HepG2 (cell line): ENCODE results near the gene P3H4. TPM values are rescaled to one million over a fixed set of nuclear protein-coding genes. Genes with fewer than 3 reads are reported as not detected.
A peak's percentile ranks its signal among the peaks of the same experiment; 100 is the strongest.

Source experiments
- CEBPB ChIP-seq: IDR thresholded peaks from 2 replicates; pipeline ENCODE4 v1.6.1; 2011; ENCODE audit warnings: low read depth, low read length, improper control_type of control experiment, borderline replicate concordance
- ERF ChIP-seq: IDR thresholded peaks from 2 replicates; pipeline ENCODE4 v1.6.1; 2018; ENCODE audit warnings: missing biosample characterization, missing genetic modification reagents
- FOXJ3 ChIP-seq: sonication (generic); formaldehyde crosslinking; IDR thresholded peaks from 2 replicates; pipeline ENCODE4 v1.4.0; 2020; ENCODE audit warnings: missing genetic modification reagents, mild to moderate bottlenecking, borderline replicate concordance
- GABPB1 ChIP-seq: IDR thresholded peaks from 2 replicates; pipeline ENCODE4 v1.6.1; 2016; ENCODE audit warnings: mild to moderate bottlenecking, missing genetic modification reagents, moderate library complexity, missing compliant biosample characterization
- GLI4 ChIP-seq: sonication (generic); formaldehyde crosslinking; IDR thresholded peaks from 2 replicates; pipeline ENCODE4 v1.5.1; 2020; ENCODE audit warnings: missing genetic modification reagents, mild to moderate bottlenecking, moderate library complexity, borderline replicate concordance
- HNRNPH1 ChIP-seq: fragments of 200-400 bp; formaldehyde crosslinking; optimal IDR thresholded peaks from 2 replicates; pipeline ENCODE3; 2017; ENCODE audit warnings: mild to moderate bottlenecking, low read depth, low read length
- HNRNPK ChIP-seq: fragments of 200-400 bp; formaldehyde crosslinking; IDR thresholded peaks from 2 replicates; pipeline ENCODE4 v1.6.1; 2018; ENCODE audit warnings: low read length, low read depth, moderate library complexity, mild to moderate bottlenecking; ENCODE audit not compliant: poor library complexity, severe bottlenecking
- KAT7 ChIP-seq: IDR thresholded peaks from 2 replicates; pipeline ENCODE4 v1.6.1; 2018; ENCODE audit warnings: borderline replicate concordance, missing compliant biosample characterization
- MED13 ChIP-seq: sonication (generic); formaldehyde crosslinking; IDR thresholded peaks from 2 replicates; pipeline ENCODE4 v1.5.0; 2020; ENCODE audit warnings: missing genetic modification reagents
- MXI1 ChIP-seq: IDR thresholded peaks from 3 replicates; pipeline ENCODE4 v1.6.1; 2012; ENCODE audit warnings: low read depth, low read length, inconsistent platforms, borderline replicate concordance
- NFKB2 ChIP-seq: sonication (generic); formaldehyde crosslinking; IDR thresholded peaks from 2 replicates; pipeline ENCODE4 v1.4.0; 2020; ENCODE audit warnings: missing genetic modification reagents, borderline replicate concordance
- NKX3-1 ChIP-seq: sonication (generic); formaldehyde crosslinking; IDR thresholded peaks from 2 replicates; pipeline ENCODE4 v1.5.0; 2020; ENCODE audit warnings: missing genetic modification reagents
- SALL1 ChIP-seq: sonication (generic); formaldehyde crosslinking; IDR thresholded peaks from 2 replicates; pipeline ENCODE4 v1.8.0; 2022; ENCODE audit warnings: mild to moderate bottlenecking, missing genetic modification reagents
- SRF ChIP-seq: IDR thresholded peaks from 2 replicates; pipeline ENCODE4 v1.6.1; 2011; ENCODE audit warnings: mild to moderate bottlenecking, low read depth, low read length, moderate library complexity
- TSC22D2 ChIP-seq: sonication (generic); formaldehyde crosslinking; IDR thresholded peaks from 2 replicates; pipeline ENCODE4 v1.5.1; 2020; ENCODE audit warnings: missing genetic modification reagents, mild to moderate bottlenecking, borderline replicate concordance
- ZC3H13 ChIP-seq: sonication (generic); formaldehyde crosslinking; IDR thresholded peaks from 2 replicates; pipeline ENCODE4 v1.8.1; 2023; ENCODE audit warnings: mild to moderate bottlenecking, missing genetic modification reagents, moderate library complexity
- ZKSCAN1 ChIP-seq: fragments of 150-350 bp; IDR thresholded peaks from 2 replicates; pipeline ENCODE4 v1.6.1; 2014; ENCODE audit warnings: low read length
- ZMYM2 ChIP-seq: sonication (generic); formaldehyde crosslinking; IDR thresholded peaks from 2 replicates; pipeline ENCODE4 v1.8.0; 2022; ENCODE audit warnings: mild to moderate bottlenecking, missing genetic modification reagents
- ZNF20 ChIP-seq: sonication (generic); formaldehyde crosslinking; IDR thresholded peaks from 2 replicates; pipeline ENCODE4 v1.4.0; 2020; ENCODE audit warnings: mild to moderate bottlenecking, moderate library complexity, missing genetic modification reagents
- ZNF251 ChIP-seq: sonication (generic); formaldehyde crosslinking; IDR thresholded peaks from 2 replicates; pipeline ENCODE4 v1.9.0; 2021; ENCODE audit warnings: mild to moderate bottlenecking, missing genetic modification reagents
- ZNF274 ChIP-seq: sonication (generic); formaldehyde crosslinking; IDR thresholded peaks from 2 replicates; pipeline ENCODE4 v1.5.1; 2020; ENCODE audit warnings: mild to moderate bottlenecking, missing genetic modification reagents
- ZNF431 ChIP-seq: sonication (generic); formaldehyde crosslinking; IDR thresholded peaks from 2 replicates; pipeline ENCODE4 v1.9.0; 2022; ENCODE audit warnings: missing genetic modification reagents, low read depth, mild to moderate bottlenecking, borderline replicate concordance
- ZNF501 ChIP-seq: sonication (generic); formaldehyde crosslinking; IDR thresholded peaks from 2 replicates; pipeline ENCODE4 v1.5.1; 2020; ENCODE audit warnings: mild to moderate bottlenecking, moderate library complexity, missing genetic modification reagents
- ZNF564 ChIP-seq: sonication (generic); formaldehyde crosslinking; IDR thresholded peaks from 2 replicates; pipeline ENCODE4 v1.8.1; 2023; ENCODE audit warnings: mild to moderate bottlenecking, missing genetic modification reagents
- ZNF777 ChIP-seq: sonication (generic); formaldehyde crosslinking; IDR thresholded peaks from 2 replicates; pipeline ENCODE4 v1.4.0; 2020; ENCODE audit warnings: missing genetic modification reagents
- polyA plus RNA-seq, 8 experiments: library from polyadenylated mRNA; depleted of rRNA in 3 of 8; stranded (reverse) in 7 of 8; unstranded in 1 of 8; fragments of >200 nt; fragmentation: Illumina TruSeq in 4 of 8; extraction: Trizol in 4 of 8; gene quantifications; 2 replicates each; pipeline versions ENCODE4 v1.2.1 to v1.2.3, GENCODE V29; 2011 to 2016; ENCODE audit warnings: low read depth in 4 of 8, missing spikeins in 1 of 8, mixed read lengths in 1 of 8; ENCODE audit not compliant: insufficient read depth in 1 of 8
- total RNA-seq, 5 experiments: library from RNA; depleted of rRNA; stranded (reverse); fragments of >200 nt; fragmentation: Illumina TruSeq; extraction: Trizol; gene quantifications; 2 replicates each; pipeline ENCODE4 v1.2.3, GENCODE V29; 2016; ENCODE audit warnings: low read depth in 1 of 5
- TF ChIP-seq, protein P1 (sequence below): sonication (generic); formaldehyde crosslinking; IDR thresholded peaks from 2 replicates; pipeline ENCODE4 v1.4.0; 2020; ENCODE audit warnings: missing genetic modification reagents
- TF ChIP-seq, protein P2 (sequence below): sonication (generic); formaldehyde crosslinking; IDR thresholded peaks from 2 replicates; pipeline ENCODE4 v1.4.0; 2020; ENCODE audit warnings: missing genetic modification reagents

The P3H4 gene
- total and polyA plus RNA-seq, 2 of the 13 experiments (the other 11 are each of a cell fraction or from before 2014, with no cell fraction given): 37.1 to 50.6 TPM

DNA sequence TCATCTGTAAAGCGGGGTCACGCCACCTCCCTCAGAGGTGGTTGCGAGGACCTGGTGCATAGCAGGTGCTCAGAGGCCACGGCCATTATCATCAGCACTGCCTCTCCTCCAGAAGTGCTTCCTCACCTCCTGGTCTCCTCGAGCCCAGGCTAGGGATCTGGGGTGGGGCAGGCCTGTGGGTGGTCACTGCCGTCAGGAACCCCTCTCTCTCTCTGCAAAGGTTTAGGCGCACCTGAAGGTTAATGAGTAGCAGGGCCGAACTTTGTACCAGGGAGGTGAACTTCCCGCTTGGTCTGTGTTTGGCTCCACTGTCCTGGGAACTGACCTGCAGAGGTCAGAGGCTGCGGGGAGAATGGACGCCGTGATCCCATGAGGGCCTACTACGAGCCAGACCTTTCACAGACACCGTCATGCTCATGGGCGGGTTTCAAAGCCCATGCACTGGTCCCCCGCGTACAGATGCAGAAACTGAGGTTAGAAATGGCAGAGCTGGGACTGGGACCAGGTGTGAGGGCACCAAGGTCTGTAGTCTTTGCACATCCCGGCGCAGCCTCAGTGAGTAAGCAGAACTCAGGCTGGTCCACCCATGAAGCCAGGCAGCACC lies 39.1 kb downstream of the P3H4 start (continued):
- TF ChIP-seq, protein P1, sequence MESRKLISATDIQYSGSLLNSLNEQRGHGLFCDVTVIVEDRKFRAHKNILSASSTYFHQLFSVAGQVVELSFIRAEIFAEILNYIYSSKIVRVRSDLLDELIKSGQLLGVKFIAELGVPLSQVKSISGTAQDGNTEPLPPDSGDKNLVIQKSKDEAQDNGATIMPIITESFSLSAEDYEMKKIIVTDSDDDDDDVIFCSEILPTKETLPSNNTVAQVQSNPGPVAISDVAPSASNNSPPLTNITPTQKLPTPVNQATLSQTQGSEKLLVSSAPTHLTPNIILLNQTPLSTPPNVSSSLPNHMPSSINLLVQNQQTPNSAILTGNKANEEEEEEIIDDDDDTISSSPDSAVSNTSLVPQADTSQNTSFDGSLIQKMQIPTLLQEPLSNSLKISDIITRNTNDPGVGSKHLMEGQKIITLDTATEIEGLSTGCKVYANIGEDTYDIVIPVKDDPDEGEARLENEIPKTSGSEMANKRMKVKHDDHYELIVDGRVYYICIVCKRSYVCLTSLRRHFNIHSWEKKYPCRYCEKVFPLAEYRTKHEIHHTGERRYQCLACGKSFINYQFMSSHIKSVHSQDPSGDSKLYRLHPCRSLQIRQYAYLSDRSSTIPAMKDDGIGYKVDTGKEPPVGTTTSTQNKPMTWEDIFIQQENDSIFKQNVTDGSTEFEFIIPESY (CRISPR knock-in tag): peak; percentile 3; the same call in 1 of the 2 replicates
- peak; percentile 71; the same call in 1 of the 2 replicates for TF ChIP-seq ZNF501
- TF ChIP-seq ZKSCAN1: peak; percentile 99
- TF ChIP-seq ZNF251 (CRISPR knock-in tag): no peak
- TF ChIP-seq GABPB1 (CRISPR knock-in tag): peak; percentile 34; the same call in 1 of the 2 replicates
- TF ChIP-seq SALL1 (CRISPR knock-in tag): peak; percentile 81
- TF ChIP-seq, protein P2, sequence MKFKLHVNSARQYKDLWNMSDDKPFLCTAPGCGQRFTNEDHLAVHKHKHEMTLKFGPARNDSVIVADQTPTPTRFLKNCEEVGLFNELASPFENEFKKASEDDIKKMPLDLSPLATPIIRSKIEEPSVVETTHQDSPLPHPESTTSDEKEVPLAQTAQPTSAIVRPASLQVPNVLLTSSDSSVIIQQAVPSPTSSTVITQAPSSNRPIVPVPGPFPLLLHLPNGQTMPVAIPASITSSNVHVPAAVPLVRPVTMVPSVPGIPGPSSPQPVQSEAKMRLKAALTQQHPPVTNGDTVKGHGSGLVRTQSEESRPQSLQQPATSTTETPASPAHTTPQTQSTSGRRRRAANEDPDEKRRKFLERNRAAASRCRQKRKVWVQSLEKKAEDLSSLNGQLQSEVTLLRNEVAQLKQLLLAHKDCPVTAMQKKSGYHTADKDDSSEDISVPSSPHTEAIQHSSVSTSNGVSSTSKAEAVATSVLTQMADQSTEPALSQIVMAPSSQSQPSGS: 0 out of 2 replicates have a peak, but pooled peaks have one; percentile 11
- TF ChIP-seq NKX3-1 (CRISPR knock-in tag): no peak
- TF ChIP-seq ZNF20 (CRISPR knock-in tag): no peak
- TF ChIP-seq MED13 (CRISPR knock-in tag): peak; percentile 56; the same call in 1 of the 2 replicates
- TF ChIP-seq ZNF431 (CRISPR knock-in tag): no peak
- TF ChIP-seq NFKB2 (CRISPR knock-in tag): peak; percentile 77; the same call in 1 of the 2 replicates
- TF ChIP-seq FOXJ3 (CRISPR knock-in tag): peak; percentile 60; the same call in 1 of the 2 replicates
- peak; percentile 26; the same call in 1 of the 3 replicates for TF ChIP-seq MXI1
- TF ChIP-seq SRF: peak; percentile 48; the same call in 1 of the 2 replicates
- TF ChIP-seq KAT7 (CRISPR knock-in tag): peak; percentile 78; the same call in 1 of the 2 replicates
- TF ChIP-seq ZNF274 (CRISPR knock-in tag): 0 out of 2 replicates have a peak, but pooled peaks have one; percentile 39
- TF ChIP-seq GLI4 (CRISPR knock-in tag): 0 out of 2 replicates have a peak, but pooled peaks have one; percentile 71
- TF ChIP-seq ZC3H13: no peak
- 0 out of 2 replicates have a peak, but pooled peaks have one; percentile 13 for TF ChIP-seq ERF (CRISPR knock-in tag)
- no peak for TF ChIP-seq CEBPB
- TF ChIP-seq ZNF777 (CRISPR knock-in tag): peak; percentile 69
- no peak for TF ChIP-seq HNRNPK
- peak; percentile 96 for TF ChIP-seq ZNF564
- TF ChIP-seq HNRNPH1: peak; percentile 46
- TF ChIP-seq ZMYM2 (CRISPR knock-in tag): peak; percentile 97
- TF ChIP-seq TSC22D2 (CRISPR knock-in tag): no peak
